Hepatocyte (in vitro differentiated cells): ENCODE data around the gene AIF1.

Source experiments
- EZH2 ChIP-seq: fragments of 200-600 bp; sonication (generic); IDR thresholded peaks from 2 replicates; pipeline ENCODE4 v1.6.1; 2016; ENCODE audit warnings: antibody characterized with exemption, mild to moderate bottlenecking, borderline replicate concordance
- EZH2phosphoT487 ChIP-seq: fragments of 200-600 bp; sonication (generic); IDR thresholded peaks from one replicate; pipeline ENCODE4 v1.6.1; 2018; ENCODE audit warnings: antibody characterized with exemption, mild to moderate bottlenecking, low read depth, moderate library complexity; ENCODE audit not compliant: unreplicated experiment, severe bottlenecking
- TF ChIP-seq, protein P1 (sequence below): fragments of 200-600 bp; sonication (generic); IDR thresholded peaks from 2 replicates; pipeline ENCODE4 v1.5.1; 2016; ENCODE audit warnings: antibody characterized with exemption, mild to moderate bottlenecking; ENCODE audit not compliant: poor library complexity

DNA sequence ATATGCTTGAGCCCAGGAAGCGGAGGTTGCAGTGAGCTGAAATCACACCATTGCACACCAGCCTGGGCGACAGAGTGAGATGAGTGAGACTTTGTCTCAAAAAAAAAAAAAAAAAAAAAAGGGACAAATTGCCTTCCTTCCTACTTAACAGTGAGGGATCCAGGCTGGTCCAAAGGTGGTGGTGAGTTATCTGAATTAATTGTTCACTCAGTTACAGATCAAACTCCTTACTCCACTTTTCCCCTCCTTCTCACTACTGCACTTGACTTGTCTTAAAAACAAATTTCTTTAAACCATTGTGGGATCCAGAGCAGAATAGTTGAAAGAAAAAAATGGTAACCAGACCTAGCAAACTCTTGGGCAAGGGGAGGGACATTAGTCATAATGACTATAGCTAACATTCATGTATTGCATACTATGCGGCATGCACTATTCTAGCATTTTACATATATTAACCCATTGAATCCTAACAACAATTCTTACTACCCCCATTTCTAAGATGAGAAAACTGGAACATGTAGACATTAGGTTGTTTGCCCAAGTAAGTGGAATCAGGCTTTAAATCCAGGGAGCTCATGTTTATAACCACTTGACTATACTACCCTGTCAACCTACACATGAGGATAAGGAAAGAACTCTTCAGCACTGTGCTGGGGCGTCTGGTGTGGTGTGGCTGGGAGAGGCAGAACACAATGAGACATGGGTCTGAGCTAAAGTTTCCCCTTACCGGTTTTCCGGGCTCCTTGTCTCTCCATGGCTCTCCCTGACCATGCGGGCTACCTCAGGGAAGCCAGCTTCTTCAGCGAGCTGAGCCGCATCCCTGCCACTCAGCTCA, 48.3 kb downstream of the AIF1 start:
- TF ChIP-seq, protein P1, sequence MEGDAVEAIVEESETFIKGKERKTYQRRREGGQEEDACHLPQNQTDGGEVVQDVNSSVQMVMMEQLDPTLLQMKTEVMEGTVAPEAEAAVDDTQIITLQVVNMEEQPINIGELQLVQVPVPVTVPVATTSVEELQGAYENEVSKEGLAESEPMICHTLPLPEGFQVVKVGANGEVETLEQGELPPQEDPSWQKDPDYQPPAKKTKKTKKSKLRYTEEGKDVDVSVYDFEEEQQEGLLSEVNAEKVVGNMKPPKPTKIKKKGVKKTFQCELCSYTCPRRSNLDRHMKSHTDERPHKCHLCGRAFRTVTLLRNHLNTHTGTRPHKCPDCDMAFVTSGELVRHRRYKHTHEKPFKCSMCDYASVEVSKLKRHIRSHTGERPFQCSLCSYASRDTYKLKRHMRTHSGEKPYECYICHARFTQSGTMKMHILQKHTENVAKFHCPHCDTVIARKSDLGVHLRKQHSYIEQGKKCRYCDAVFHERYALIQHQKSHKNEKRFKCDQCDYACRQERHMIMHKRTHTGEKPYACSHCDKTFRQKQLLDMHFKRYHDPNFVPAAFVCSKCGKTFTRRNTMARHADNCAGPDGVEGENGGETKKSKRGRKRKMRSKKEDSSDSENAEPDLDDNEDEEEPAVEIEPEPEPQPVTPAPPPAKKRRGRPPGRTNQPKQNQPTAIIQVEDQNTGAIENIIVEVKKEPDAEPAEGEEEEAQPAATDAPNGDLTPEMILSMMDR = no peak
- no peak for TF ChIP-seq EZH2
- no peak for TF ChIP-seq EZH2phosphoT487
